Esophagus squamous epithelium (tissue), 5 donors: ENCODE data around the gene SETBP1. TPM values are rescaled to one million over a fixed set of nuclear protein-coding genes. Genes with fewer than 3 reads are reported as not detected.

Experiments used
- DNase-seq: peaks from one replicate; lab custom pipeline; 2025; lab: John Stamatoyannopoulos, UW
- H3K27ac ChIP-seq, 4 donors: fragments of 200-600 bp; sonication (generic); one replicate each; pipeline ENCODE4 v1.5.1; 2016 to 2019; ENCODE audit warnings: mild to moderate bottlenecking in 1 of 4
- H3K27me3 ChIP-seq, 4 donors: fragments of 200-600 bp; sonication (generic); 1 replicate in 3 of 4; 2 replicates in 1 of 4; pipeline versions ENCODE4 v1.5.1 to v1.6.0; 2017 to 2021; ENCODE audit warnings: antibody characterized with exemption in 1 of 4
- H3K36me3 ChIP-seq, 3 donors: fragments of 200-600 bp; sonication (generic); one replicate each; pipeline ENCODE4 v1.5.1; 2016 to 2019
- H3K4me1 ChIP-seq, 3 donors: fragments of 200-600 bp; sonication (generic); one replicate each; pipeline ENCODE4 v1.5.1; 2017 to 2019
- H3K4me3 ChIP-seq, 4 donors: fragments of 200-600 bp; sonication (generic); 1 replicate in 3 of 4; 2 replicates in 1 of 4; pipeline ENCODE4 v1.5.1; 2016 to 2019; ENCODE audit warnings: mild to moderate bottlenecking in 2 of 4, moderate library complexity in 1 of 4
- H3K9me3 ChIP-seq, 3 donors: fragments of 200-600 bp; sonication (generic); one replicate each; pipeline ENCODE4 v1.5.1; 2016 to 2019
- POLR2A ChIP-seq, 4 donors: fragments of 450-650 bp; IDR thresholded peaks; one replicate each; pipeline ENCODE4 v1.6.1; 2017; ENCODE audit warnings: antibody characterized with exemption in 4 of 4, mild to moderate bottlenecking in 4 of 4, moderate library complexity in 3 of 4
- whole genome bisulfite sequencing, 2 donors: methylation state at CpG; one replicate each; pipeline ENCODE4 v1.1.5; 2018; 5-methylcytosine and 5-hydroxymethylcytosine counted together
- intact Hi-C: fragments of 100-400 bp; cut with DNase I; formaldehyde crosslinking; loops from one replicate; pipeline ENCODE4 v1.15.0; 2022
- total RNA-seq, 4 donors: library from RNA; depleted of rRNA; stranded (reverse); fragments of >200 nt; gene quantifications; one replicate each; pipeline ENCODE4 v1.1.0, GENCODE V29; 2016
- TF ChIP-seq, protein P1 (sequence below), 6 experiments: fragments of 450-650 bp in 4 of 6; fragments of 200-600 bp in 2 of 6; sonication (generic) in 2 of 6; IDR thresholded peaks; one replicate each; pipeline ENCODE4 v1.5.1; 2016 to 2019; ENCODE audit warnings: antibody characterized with exemption in 6 of 6, mild to moderate bottlenecking in 4 of 6, moderate library complexity in 4 of 6
- donor health status: DM: yes; HTN: yes; CAD: no.

The SETBP1 gene
- total RNA-seq, 4 donors from 2014 or later, result 2.6 to 18.5 (median 6.4) TPM

- no peaks in the 10 kb centered on the region for H3K36me3 ChIP-seq
- no peak overlapping the region for H3K27ac ChIP-seq
- intact Hi-C loops, result no loop called here
- DNase-seq, result no peak
- no peaks in the 10 kb centered on the region for H3K4me1 ChIP-seq
- no peaks in the 10 kb centered on the region for H3K27me3 ChIP-seq
- 79 to 80% methylated on average over 11 of the region's 11 CpGs for WGBS, 2 donors
- no peaks in the 10 kb centered on the region for H3K9me3 ChIP-seq
- TF ChIP-seq POLR2A (IDR thresholded peaks at IDR 0.05), result no peak
- TF ChIP-seq, protein P1, sequence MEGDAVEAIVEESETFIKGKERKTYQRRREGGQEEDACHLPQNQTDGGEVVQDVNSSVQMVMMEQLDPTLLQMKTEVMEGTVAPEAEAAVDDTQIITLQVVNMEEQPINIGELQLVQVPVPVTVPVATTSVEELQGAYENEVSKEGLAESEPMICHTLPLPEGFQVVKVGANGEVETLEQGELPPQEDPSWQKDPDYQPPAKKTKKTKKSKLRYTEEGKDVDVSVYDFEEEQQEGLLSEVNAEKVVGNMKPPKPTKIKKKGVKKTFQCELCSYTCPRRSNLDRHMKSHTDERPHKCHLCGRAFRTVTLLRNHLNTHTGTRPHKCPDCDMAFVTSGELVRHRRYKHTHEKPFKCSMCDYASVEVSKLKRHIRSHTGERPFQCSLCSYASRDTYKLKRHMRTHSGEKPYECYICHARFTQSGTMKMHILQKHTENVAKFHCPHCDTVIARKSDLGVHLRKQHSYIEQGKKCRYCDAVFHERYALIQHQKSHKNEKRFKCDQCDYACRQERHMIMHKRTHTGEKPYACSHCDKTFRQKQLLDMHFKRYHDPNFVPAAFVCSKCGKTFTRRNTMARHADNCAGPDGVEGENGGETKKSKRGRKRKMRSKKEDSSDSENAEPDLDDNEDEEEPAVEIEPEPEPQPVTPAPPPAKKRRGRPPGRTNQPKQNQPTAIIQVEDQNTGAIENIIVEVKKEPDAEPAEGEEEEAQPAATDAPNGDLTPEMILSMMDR (IDR thresholded peaks at IDR 0.05), result no peak
- H3K4me3 ChIP-seq, result no peak overlapping the region
These were observed 190.2 kb downstream of the SETBP1 start for GRCh38 chr18:44870631-44871502.

GRCh38 chr18:44871771-44872170, 191.1 kb downstream of the SETBP1 start:
- Histone ChIP-seq H3K9me3 (no peaks in the 10 kb centered on the region), H3K27ac (no peak overlapping the region), H3K36me3 (no peaks in the 10 kb centered on the region), H3K4me1 (no peaks in the 10 kb centered on the region), H3K27me3 (no peaks in the 10 kb centered on the region), H3K4me3 (no peak overlapping the region)
- TF ChIP-seq, protein P1 (IDR thresholded peaks at IDR 0.05), result no peak
- no peak for TF ChIP-seq POLR2A (IDR thresholded peaks at IDR 0.05)
- no peak for DNase-seq
- 73 to 87% methylated on average over 3 of the region's 3 CpGs for WGBS, 2 donors
- intact Hi-C loops, result no loop called here

DNA sequence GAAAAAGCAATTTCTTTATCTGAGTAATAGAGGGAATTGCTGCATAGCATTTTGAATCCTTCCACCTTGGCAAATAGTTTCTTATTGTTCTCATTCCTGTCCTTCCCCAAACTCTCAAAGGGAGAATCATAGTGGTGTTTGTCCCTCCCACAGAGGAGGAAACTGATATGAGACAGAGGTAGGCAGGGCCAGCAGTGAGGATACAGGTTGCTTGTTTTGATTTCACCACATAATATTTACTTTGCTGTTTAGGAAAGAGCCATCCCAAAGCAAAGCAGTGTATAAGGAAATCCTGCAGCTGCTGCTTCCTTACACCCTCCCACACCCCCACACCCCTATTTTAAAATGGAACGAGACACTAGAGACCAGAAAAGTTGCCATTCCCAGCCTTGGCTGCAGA, 195.3 kb downstream of the SETBP1 start:
- H3K4me3 ChIP-seq, result no peak overlapping the region
- no peaks in the 10 kb centered on the region for H3K36me3 ChIP-seq
- intact Hi-C loops, result no loop called here
- TF ChIP-seq, protein P1 (IDR thresholded peaks at IDR 0.05), result no peak
- WGBS, 2 donors, result 67 to 73% methylated on average over 1 of the region's 1 CpG
- H3K9me3 ChIP-seq, result no peaks in the 10 kb centered on the region
- peaks cover 0 to 2% (median under 1%) of the 10 kb centered on the region in 3 donors for H3K4me1 ChIP-seq
- no peaks in the 10 kb centered on the region for H3K27me3 ChIP-seq
- DNase-seq, result no peak
- H3K27ac ChIP-seq, result no peak overlapping the region

DNA sequence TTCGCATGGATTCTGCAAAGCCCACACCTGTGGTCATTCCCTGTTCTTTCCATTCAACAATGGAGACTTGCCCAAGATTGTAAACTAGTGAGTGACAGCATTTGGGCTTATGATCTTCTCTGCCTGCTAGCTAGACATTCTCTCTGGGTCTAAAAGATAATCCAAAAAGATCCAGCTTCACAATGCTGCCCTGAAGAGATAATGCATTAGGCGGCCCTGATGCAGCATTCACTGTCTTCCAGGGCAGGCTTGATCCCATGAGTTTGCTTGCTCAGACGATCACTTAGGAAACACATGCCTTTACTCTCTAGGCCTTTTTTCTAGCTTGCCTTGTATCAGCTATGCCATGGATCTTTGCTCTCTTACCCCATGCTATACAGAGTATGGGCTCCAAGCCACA, 196.1 kb downstream of the SETBP1 start:
- WGBS, 2 donors, result 89 to 100% methylated on average over 3 of the region's 3 CpGs
- DNase-seq, result no peak
- Histone ChIP-seq H3K27me3 (no peaks in the 10 kb centered on the region), H3K27ac (no peak overlapping the region), H3K36me3 (no peaks in the 10 kb centered on the region), H3K4me1 (peaks cover 0 to 8% (median 2%) of the 10 kb centered on the region in 3 donors), H3K9me3 (no peaks in the 10 kb centered on the region), H3K4me3 (no peak overlapping the region)
- TF ChIP-seq, protein P1 (IDR thresholded peaks at IDR 0.05), result no peak
- TF ChIP-seq POLR2A (IDR thresholded peaks at IDR 0.05), result no peak
- intact Hi-C loops, result no loop called here

DNA sequence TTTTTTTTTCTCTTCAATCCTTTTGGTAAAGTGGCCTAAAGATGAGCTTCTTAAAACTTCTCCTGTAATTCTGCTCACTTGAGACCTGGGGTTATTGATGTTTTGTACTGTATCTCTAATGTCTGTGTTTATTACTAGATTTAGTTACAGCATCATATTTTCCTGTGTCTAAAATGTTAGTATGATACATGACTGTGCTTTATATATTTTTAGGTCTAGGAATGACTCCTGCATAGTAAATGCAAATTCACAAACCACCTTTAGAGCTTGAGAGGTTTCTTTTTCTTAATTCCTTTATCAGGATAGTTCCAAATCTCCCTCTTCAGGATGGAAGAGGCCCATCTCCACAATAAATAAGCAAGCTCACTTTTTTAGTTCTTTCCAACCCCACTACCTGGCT, 197.6 kb downstream of the SETBP1 start:
- no peaks in the 10 kb centered on the region for H3K36me3 ChIP-seq
- H3K27me3 ChIP-seq, result no peaks in the 10 kb centered on the region
- no peak for DNase-seq
- peaks cover 0 to 9% (median 2%) of the 10 kb centered on the region in 3 donors for H3K4me1 ChIP-seq
- TF ChIP-seq, protein P1 (IDR thresholded peaks at IDR 0.05), result no peak
- no peak for TF ChIP-seq POLR2A (IDR thresholded peaks at IDR 0.05)
- H3K27ac ChIP-seq, result no peak overlapping the region
- no peak overlapping the region for H3K4me3 ChIP-seq
- intact Hi-C loops, result no loop called here
- no peaks in the 10 kb centered on the region for H3K9me3 ChIP-seq
